ENCODE results near the gene FAM72C.
"Not testable (repeated sequence)": the region's sequence is repeated elsewhere in the genome, so short reads cannot be mapped to it uniquely, and the experiment has no call there.

GRCh38 chr1:144001077-144001476 is 29.3 kb upstream of the FAM72C start:
- TF ChIP-seq, protein P1, sequence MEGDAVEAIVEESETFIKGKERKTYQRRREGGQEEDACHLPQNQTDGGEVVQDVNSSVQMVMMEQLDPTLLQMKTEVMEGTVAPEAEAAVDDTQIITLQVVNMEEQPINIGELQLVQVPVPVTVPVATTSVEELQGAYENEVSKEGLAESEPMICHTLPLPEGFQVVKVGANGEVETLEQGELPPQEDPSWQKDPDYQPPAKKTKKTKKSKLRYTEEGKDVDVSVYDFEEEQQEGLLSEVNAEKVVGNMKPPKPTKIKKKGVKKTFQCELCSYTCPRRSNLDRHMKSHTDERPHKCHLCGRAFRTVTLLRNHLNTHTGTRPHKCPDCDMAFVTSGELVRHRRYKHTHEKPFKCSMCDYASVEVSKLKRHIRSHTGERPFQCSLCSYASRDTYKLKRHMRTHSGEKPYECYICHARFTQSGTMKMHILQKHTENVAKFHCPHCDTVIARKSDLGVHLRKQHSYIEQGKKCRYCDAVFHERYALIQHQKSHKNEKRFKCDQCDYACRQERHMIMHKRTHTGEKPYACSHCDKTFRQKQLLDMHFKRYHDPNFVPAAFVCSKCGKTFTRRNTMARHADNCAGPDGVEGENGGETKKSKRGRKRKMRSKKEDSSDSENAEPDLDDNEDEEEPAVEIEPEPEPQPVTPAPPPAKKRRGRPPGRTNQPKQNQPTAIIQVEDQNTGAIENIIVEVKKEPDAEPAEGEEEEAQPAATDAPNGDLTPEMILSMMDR (IDR thresholded peaks at IDR 0.05) = not testable (repeated sequence)
- TF ChIP-seq POLR2A (IDR thresholded peaks at IDR 0.05) = not testable (repeated sequence)

All from testis (tissue), 2 donors.